ENCODE data around the gene UNC45B.

DNA sequence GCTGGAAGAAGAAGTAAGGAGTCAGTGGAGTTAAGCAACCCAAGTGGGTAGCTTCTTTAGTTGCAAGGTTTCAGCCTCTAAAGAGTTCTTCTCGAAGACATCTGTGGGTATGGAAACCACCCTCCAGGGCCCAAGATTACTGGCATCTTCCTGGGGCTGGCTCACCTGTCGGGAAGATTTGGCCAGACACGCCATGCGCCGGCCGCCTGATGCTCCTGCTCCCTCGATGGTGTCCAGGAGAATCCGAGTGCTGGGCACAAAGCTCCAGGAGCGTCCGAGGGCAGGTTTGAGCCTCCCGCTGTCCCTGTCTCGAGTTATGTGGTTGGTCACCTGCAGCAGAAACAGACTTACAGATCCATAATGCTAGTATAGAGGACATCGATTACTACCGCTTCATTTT, 46.6 kb upstream of the UNC45B start:
- TF ChIP-seq, protein P1, sequence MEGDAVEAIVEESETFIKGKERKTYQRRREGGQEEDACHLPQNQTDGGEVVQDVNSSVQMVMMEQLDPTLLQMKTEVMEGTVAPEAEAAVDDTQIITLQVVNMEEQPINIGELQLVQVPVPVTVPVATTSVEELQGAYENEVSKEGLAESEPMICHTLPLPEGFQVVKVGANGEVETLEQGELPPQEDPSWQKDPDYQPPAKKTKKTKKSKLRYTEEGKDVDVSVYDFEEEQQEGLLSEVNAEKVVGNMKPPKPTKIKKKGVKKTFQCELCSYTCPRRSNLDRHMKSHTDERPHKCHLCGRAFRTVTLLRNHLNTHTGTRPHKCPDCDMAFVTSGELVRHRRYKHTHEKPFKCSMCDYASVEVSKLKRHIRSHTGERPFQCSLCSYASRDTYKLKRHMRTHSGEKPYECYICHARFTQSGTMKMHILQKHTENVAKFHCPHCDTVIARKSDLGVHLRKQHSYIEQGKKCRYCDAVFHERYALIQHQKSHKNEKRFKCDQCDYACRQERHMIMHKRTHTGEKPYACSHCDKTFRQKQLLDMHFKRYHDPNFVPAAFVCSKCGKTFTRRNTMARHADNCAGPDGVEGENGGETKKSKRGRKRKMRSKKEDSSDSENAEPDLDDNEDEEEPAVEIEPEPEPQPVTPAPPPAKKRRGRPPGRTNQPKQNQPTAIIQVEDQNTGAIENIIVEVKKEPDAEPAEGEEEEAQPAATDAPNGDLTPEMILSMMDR (conservative IDR thresholded peaks at IDR 0.05; ENCODE audit: low read depth, low read length) = no peak
- TF ChIP-seq POLR2A (IDR thresholded peaks at IDR 0.05; ENCODE audit: low read depth, low read length) = no peak
- no peak for TF ChIP-seq RAD21 (IDR thresholded peaks at IDR 0.05; ENCODE audit: low read length)
- no peak for TF ChIP-seq MAZ (IDR thresholded peaks at IDR 0.05; ENCODE audit: borderline replicate concordance, low read depth, low read length)
- TF ChIP-seq RFX5 (IDR thresholded peaks at IDR 0.05; ENCODE audit: low read depth, low read length) = no peak
- no peak for TF ChIP-seq MAFK (IDR thresholded peaks at IDR 0.05; ENCODE audit: low read depth, low read length)
- TF ChIP-seq, protein P2, sequence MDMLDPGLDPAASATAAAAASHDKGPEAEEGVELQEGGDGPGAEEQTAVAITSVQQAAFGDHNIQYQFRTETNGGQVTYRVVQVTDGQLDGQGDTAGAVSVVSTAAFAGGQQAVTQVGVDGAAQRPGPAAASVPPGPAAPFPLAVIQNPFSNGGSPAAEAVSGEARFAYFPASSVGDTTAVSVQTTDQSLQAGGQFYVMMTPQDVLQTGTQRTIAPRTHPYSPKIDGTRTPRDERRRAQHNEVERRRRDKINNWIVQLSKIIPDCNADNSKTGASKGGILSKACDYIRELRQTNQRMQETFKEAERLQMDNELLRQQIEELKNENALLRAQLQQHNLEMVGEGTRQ (IDR thresholded peaks at IDR 0.05; ENCODE audit: low read depth, low read length) = no peak
- TF ChIP-seq, protein P3, sequence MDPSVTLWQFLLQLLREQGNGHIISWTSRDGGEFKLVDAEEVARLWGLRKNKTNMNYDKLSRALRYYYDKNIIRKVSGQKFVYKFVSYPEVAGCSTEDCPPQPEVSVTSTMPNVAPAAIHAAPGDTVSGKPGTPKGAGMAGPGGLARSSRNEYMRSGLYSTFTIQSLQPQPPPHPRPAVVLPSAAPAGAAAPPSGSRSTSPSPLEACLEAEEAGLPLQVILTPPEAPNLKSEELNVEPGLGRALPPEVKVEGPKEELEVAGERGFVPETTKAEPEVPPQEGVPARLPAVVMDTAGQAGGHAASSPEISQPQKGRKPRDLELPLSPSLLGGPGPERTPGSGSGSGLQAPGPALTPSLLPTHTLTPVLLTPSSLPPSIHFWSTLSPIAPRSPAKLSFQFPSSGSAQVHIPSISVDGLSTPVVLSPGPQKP (IDR thresholded peaks at IDR 0.05; ENCODE audit: borderline replicate concordance, low read depth, low read length) = no peak
- no peak for TF ChIP-seq NFE2L2 (IDR thresholded peaks at IDR 0.05; ENCODE audit: low read depth, low read length)

Data from IMR-90 (cell line).